ENCODE results near the gene TBRG4. TPM values are rescaled to one million over a fixed set of nuclear protein-coding genes. Genes with fewer than 3 reads are reported as not detected.
A peak's percentile ranks its signal among the peaks of the same experiment; 100 is the strongest.

Gene TBRG4
- 33.6 TPM for polyA plus RNA-seq (2013, experiment 1 of 2)
- polyA plus RNA-seq (2013, experiment 2 of 2) = 33.0 TPM

- Histone ChIP-seq H3K4me1 (ENCODE audit: control insufficient read depth, insufficient read depth, low read depth, low read length) (peaks cover 10% of the 10 kb centered on the region), H2BK5ac (ENCODE audit: low read depth, low read length, poor library complexity, severe bottlenecking) (peak within 1 kb of the TSS; percentile 69), H3K9ac (ENCODE audit: low read length) (peak within 1 kb of the TSS; percentile 94), H3K4ac (ENCODE audit: low read depth in 1 of 2, low read length in 2 of 2) (peak within 1 kb of the TSS; percentile 41 to 87), H3K18ac (ENCODE audit: low read depth in 1 of 2, low read length in 2 of 2) (peak within 1 kb of the TSS; percentile 97 to 98), H2BK12ac (ENCODE audit: low read length in 2 of 2) (no peak within 1 kb of the TSS), H2BK15ac (ENCODE audit: low read depth, poor library complexity, severe bottlenecking) (peak within 1 kb of the TSS; percentile 21), H3K4me2 (ENCODE audit: low read length, poor library complexity, severe bottlenecking) (peak within 1 kb of the TSS; percentile 82), H3K14ac (ENCODE audit: low read length in 2 of 2) (peak within 1 kb of the TSS in 1 of 2 experiments; percentile 73), H3K27ac (ENCODE audit: low read length, poor library complexity, severe bottlenecking) (peak within 1 kb of the TSS; percentile 86), H3K4me3 (ENCODE audit: insufficient read depth in 1 of 2, low read depth in 1 of 2, low read length in 2 of 2) (peak within 1 kb of the TSS; percentile 94 to 99), H3K27me3 (ENCODE audit: control insufficient read depth in 1 of 2, insufficient read depth in 1 of 2, low read length in 2 of 2) (peaks cover 16 to 19% of the 10 kb centered on the region in 2 experiments), H2AK5ac (ENCODE audit: low read length, severe bottlenecking) (no peak within 1 kb of the TSS), H4K8ac (ENCODE audit: low read length) (peak within 1 kb of the TSS; percentile 94), H2BK120ac (ENCODE audit: low read depth, low read length) (peak within 1 kb of the TSS; percentile 86), H2AFZ (ENCODE audit: low read depth, low read length) (peak within 1 kb of the TSS; percentile 87), H4K91ac (ENCODE audit: low read length) (peak within 1 kb of the TSS; percentile 99), H3K23ac (ENCODE audit: low read length in 2 of 2) (no peak within 1 kb of the TSS), H3K79me1 (replicated peaks; ENCODE audit: low read length, poor library complexity, severe bottlenecking) (peaks cover 17% of the 10 kb centered on the region), H3K36me3 (ENCODE audit: control insufficient read depth in 1 of 2, insufficient read depth in 2 of 2, low read depth in 1 of 2, low read length in 2 of 2) (peaks cover 20 to 28% of the 10 kb centered on the region in 2 experiments), H3K9me3 (ENCODE audit: control insufficient read depth, low read length) (no peaks in the 10 kb centered on the region)
- peak; percentile 96 for DNase-seq
- under 1% methylated on average over 58 of the region's 64 CpGs for WGBS
Measured at GRCh38 chr7:45111298-45112223, at the start of gene TBRG4. TSS of gene TBRG4 (minus strand) at chr7:45111697. CDS start at chr7:45109237, 2,460 bp downstream.

- Histone ChIP-seq H3K9me3 (ENCODE audit: control insufficient read depth, low read length) (no peaks in the 10 kb centered on the region), H2BK5ac (ENCODE audit: low read depth, low read length, poor library complexity, severe bottlenecking) (no peak overlapping the region), H3K18ac (ENCODE audit: low read depth in 1 of 2, low read length in 2 of 2) (no peak overlapping the region), H2AFZ (ENCODE audit: low read depth, low read length) (no peak overlapping the region), H3K27me3 (ENCODE audit: control insufficient read depth in 1 of 2, insufficient read depth in 1 of 2, low read length in 2 of 2) (peaks cover 47 to 55% of the 10 kb centered on the region in 2 experiments), H3K14ac (ENCODE audit: low read length in 2 of 2) (no peak overlapping the region), H2AK5ac (ENCODE audit: low read length, severe bottlenecking) (no peak overlapping the region), H3K4ac (ENCODE audit: low read depth in 1 of 2, low read length in 2 of 2) (no peak overlapping the region), H3K9ac (ENCODE audit: low read length) (no peak overlapping the region), H3K4me1 (ENCODE audit: control insufficient read depth, insufficient read depth, low read depth, low read length) (peaks cover 8% of the 10 kb centered on the region), H3K27ac (ENCODE audit: low read length, poor library complexity, severe bottlenecking) (no peak overlapping the region), H3K4me3 (ENCODE audit: insufficient read depth in 1 of 2, low read depth in 1 of 2, low read length in 2 of 2) (no peak overlapping the region), H3K79me1 (replicated peaks; ENCODE audit: low read length, poor library complexity, severe bottlenecking) (no peaks in the 10 kb centered on the region), H2BK15ac (ENCODE audit: low read depth, poor library complexity, severe bottlenecking) (no peak overlapping the region), H4K8ac (ENCODE audit: low read length) (no peak overlapping the region), H4K91ac (ENCODE audit: low read length) (no peak overlapping the region), H3K23ac (ENCODE audit: low read length in 2 of 2) (no peak overlapping the region), H2BK12ac (ENCODE audit: low read length in 2 of 2) (no peak overlapping the region), H3K4me2 (ENCODE audit: low read length, poor library complexity, severe bottlenecking) (no peak overlapping the region), H2BK120ac (ENCODE audit: low read depth, low read length) (no peak overlapping the region), H3K36me3 (ENCODE audit: control insufficient read depth in 1 of 2, insufficient read depth in 2 of 2, low read depth in 1 of 2, low read length in 2 of 2) (no peaks in the 10 kb centered on the region)
- WGBS = 77% methylated on average over 4 of the region's 4 CpGs
- no peak for DNase-seq
Measured at GRCh38 chr7:45161138-45161537, 49.6 kb upstream of the TBRG4 start.

- Histone ChIP-seq H4K8ac (ENCODE audit: low read length) (no peak overlapping the region), H3K9me3 (ENCODE audit: control insufficient read depth, low read length) (no peaks in the 10 kb centered on the region), H3K4ac (ENCODE audit: low read depth in 1 of 2, low read length in 2 of 2) (no peak overlapping the region), H3K36me3 (ENCODE audit: control insufficient read depth in 1 of 2, insufficient read depth in 2 of 2, low read depth in 1 of 2, low read length in 2 of 2) (no peaks in the 10 kb centered on the region), H3K4me3 (ENCODE audit: insufficient read depth in 1 of 2, low read depth in 1 of 2, low read length in 2 of 2) (no peak overlapping the region), H2BK5ac (ENCODE audit: low read depth, low read length, poor library complexity, severe bottlenecking) (no peak overlapping the region), H3K4me2 (ENCODE audit: low read length, poor library complexity, severe bottlenecking) (no peak overlapping the region), H3K9ac (ENCODE audit: low read length) (no peak overlapping the region), H3K27me3 (ENCODE audit: control insufficient read depth in 1 of 2, insufficient read depth in 1 of 2, low read length in 2 of 2) (peaks cover 53 to 58% of the 10 kb centered on the region in 2 experiments), H4K91ac (ENCODE audit: low read length) (no peak overlapping the region), H2BK15ac (ENCODE audit: low read depth, poor library complexity, severe bottlenecking) (no peak overlapping the region), H3K79me1 (replicated peaks; ENCODE audit: low read length, poor library complexity, severe bottlenecking) (no peaks in the 10 kb centered on the region), H3K23ac (ENCODE audit: low read length in 2 of 2) (no peak overlapping the region), H2BK120ac (ENCODE audit: low read depth, low read length) (no peak overlapping the region), H3K27ac (ENCODE audit: low read length, poor library complexity, severe bottlenecking) (no peak overlapping the region), H3K14ac (ENCODE audit: low read length in 2 of 2) (no peak overlapping the region), H2AK5ac (ENCODE audit: low read length, severe bottlenecking) (no peak overlapping the region), H2BK12ac (ENCODE audit: low read length in 2 of 2) (no peak overlapping the region), H3K4me1 (ENCODE audit: control insufficient read depth, insufficient read depth, low read depth, low read length) (peaks cover 8% of the 10 kb centered on the region), H2AFZ (ENCODE audit: low read depth, low read length) (no peak overlapping the region), H3K18ac (ENCODE audit: low read depth in 1 of 2, low read length in 2 of 2) (no peak overlapping the region)
- no peak for DNase-seq
- WGBS = 72% methylated on average over 10 of the region's 10 CpGs
Measured at GRCh38 chr7:45160417-45160881, 49.0 kb upstream of the TBRG4 start.

- no peak overlapping the region for H3K18ac ChIP-seq (ENCODE audit: low read depth in 1 of 2, low read length in 2 of 2)
- no peak overlapping the region for H3K4ac ChIP-seq (ENCODE audit: low read depth in 1 of 2, low read length in 2 of 2)
- H3K4me1 ChIP-seq (ENCODE audit: control insufficient read depth, insufficient read depth, low read depth, low read length) = peaks cover 8% of the 10 kb centered on the region
- no peak overlapping the region for H3K27ac ChIP-seq (ENCODE audit: low read length, poor library complexity, severe bottlenecking)
- H3K9me3 ChIP-seq (ENCODE audit: control insufficient read depth, low read length) = no peaks in the 10 kb centered on the region
- no peak overlapping the region for H3K4me2 ChIP-seq (ENCODE audit: low read length, poor library complexity, severe bottlenecking)
- no peak overlapping the region for H2AFZ ChIP-seq (ENCODE audit: low read depth, low read length)
- no peak overlapping the region for H4K8ac ChIP-seq (ENCODE audit: low read length)
- no peaks in the 10 kb centered on the region for H3K79me1 ChIP-seq (replicated peaks; ENCODE audit: low read length, poor library complexity, severe bottlenecking)
- no peak overlapping the region for H3K4me3 ChIP-seq (ENCODE audit: insufficient read depth in 1 of 2, low read depth in 1 of 2, low read length in 2 of 2)
- no peak overlapping the region for H3K23ac ChIP-seq (ENCODE audit: low read length in 2 of 2)
- no peak overlapping the region for H2BK120ac ChIP-seq (ENCODE audit: low read depth, low read length)
- 91% methylated on average over 4 of the region's 4 CpGs for WGBS
- no peak overlapping the region for H2AK5ac ChIP-seq (ENCODE audit: low read length, severe bottlenecking)
- H4K91ac ChIP-seq (ENCODE audit: low read length) = no peak overlapping the region
- no peak overlapping the region for H3K9ac ChIP-seq (ENCODE audit: low read length)
- H2BK12ac ChIP-seq (ENCODE audit: low read length in 2 of 2) = no peak overlapping the region
- DNase-seq = no peak
- no peak overlapping the region for H3K14ac ChIP-seq (ENCODE audit: low read length in 2 of 2)
- H3K27me3 ChIP-seq (ENCODE audit: control insufficient read depth in 1 of 2, insufficient read depth in 1 of 2, low read length in 2 of 2) = peaks cover 53 to 58% of the 10 kb centered on the region in 2 experiments
- no peak overlapping the region for H2BK5ac ChIP-seq (ENCODE audit: low read depth, low read length, poor library complexity, severe bottlenecking)
- no peaks in the 10 kb centered on the region for H3K36me3 ChIP-seq (ENCODE audit: control insufficient read depth in 1 of 2, insufficient read depth in 2 of 2, low read depth in 1 of 2, low read length in 2 of 2)
- H2BK15ac ChIP-seq (ENCODE audit: low read depth, poor library complexity, severe bottlenecking) = no peak overlapping the region
Measured at GRCh38 chr7:45159296-45159695, 47.8 kb upstream of the TBRG4 start.
